Stomach (tissue), 9 donors: ENCODE results near the gene LRRC74B. TPM values are rescaled to one million over a fixed set of nuclear protein-coding genes. Genes with fewer than 3 reads are reported as not detected.
"Not testable (repeated sequence)": the region's sequence is repeated elsewhere in the genome, so short reads cannot be mapped to it uniquely, and the experiment has no call there.

ENCODE experiments used
- DNase-seq, 2 donors: peaks; one replicate each; pipeline versions ENCODE4 v3.0.0 to v3.0.0-alpha.2; 2013 to 2019
- H3K27ac ChIP-seq, 5 donors: fragments of 200-600 bp in 4 of 5; sonication (generic) in 4 of 5; one replicate each; pipeline ENCODE4 v1.5.1; 2013 to 2019; ENCODE audit warnings: mild to moderate bottlenecking in 1 of 5, moderate library complexity in 1 of 5
- H3K27me3 ChIP-seq, 3 donors: fragments of 200-600 bp; sonication (generic); one replicate each; pipeline ENCODE4 v1.5.1; 2017 to 2019; ENCODE audit warnings: mixed run types in 1 of 3
- H3K36me3 ChIP-seq, 4 donors: fragments of 200-600 bp; sonication (generic); 1 replicate in 3 of 4; 2 replicates in 1 of 4; pipeline ENCODE4 v1.5.1; 2016 to 2019
- H3K4me1 ChIP-seq, 4 donors: fragments of 200-600 bp; sonication (generic); one replicate each; pipeline ENCODE4 v1.5.1; 2016 to 2019
- H3K4me3 ChIP-seq, 4 donors: fragments of 200-600 bp; sonication (generic) in 3 of 4; one replicate each; pipeline ENCODE4 v1.5.1; 2016 to 2019; ENCODE audit warnings: mild to moderate bottlenecking in 1 of 4
- H3K9me3 ChIP-seq, 4 donors: fragments of 200-600 bp; sonication (generic); one replicate each; pipeline ENCODE4 v1.5.1; 2016 to 2019
- EP300 ChIP-seq: sonication (generic); formaldehyde crosslinking; IDR thresholded peaks from one replicate; pipeline ENCODE4 v1.6.1; 2017; ENCODE audit warnings: antibody characterized with exemption
- POLR2A ChIP-seq, 4 donors: fragments of 450-650 bp; IDR thresholded peaks; one replicate each; pipeline ENCODE4 v1.6.1; 2016; ENCODE audit warnings: antibody characterized with exemption in 4 of 4, control low read depth in 2 of 4, mild to moderate bottlenecking in 1 of 4, moderate library complexity in 1 of 4
- POLR2AphosphoS5 ChIP-seq, 3 donors: sonication (generic); formaldehyde crosslinking; IDR thresholded peaks; one replicate each; pipeline ENCODE4 v1.6.1; 2016; ENCODE audit warnings: antibody characterized with exemption in 3 of 3
- WGBS, 5 donors: extraction: QIAGEN DNeasy Blood & Tissue Kit in 3 of 5; methylation state at CpG; one replicate each; pipeline versions ENCODE4 v1.1.5 to v1.1.7; 2013 to 2018; 5-methylcytosine and 5-hydroxymethylcytosine counted together
- intact Hi-C: fragments of 100-400 bp; cut with DNase I; formaldehyde crosslinking; loops from one replicate; pipeline ENCODE4 v1.15.1; 2023; ENCODE audit warnings: low total_unique reads
- polyA plus RNA-seq, 3 donors: library from polyadenylated mRNA; stranded (reverse); fragments of 200-250 nt; gene quantifications; one replicate each; pipeline ENCODE4 v1.2.3, GENCODE V29; 2013
- total RNA-seq, 5 donors: library from RNA; depleted of rRNA; stranded (reverse); fragments of >200 nt; gene quantifications; one replicate each; pipeline versions ENCODE4 v1.1.0 to v1.2.3, GENCODE V29; 2014 to 2016
- TF ChIP-seq, protein P1 (sequence below), 7 experiments: fragments of 450-650 bp in 4 of 7; fragments of 200-600 bp in 3 of 7; sonication (generic) in 3 of 7; IDR thresholded peaks; one replicate each; pipeline ENCODE4 v1.5.1; 2016 to 2019; ENCODE audit warnings: antibody characterized with exemption in 7 of 7, control low read depth in 2 of 7, mild to moderate bottlenecking in 1 of 7
- donor health status: healthy with polysubstance abuse.
- donor health status: Bipolar disorder and iron deficiency.
- donor health status: healthy.

LRRC74B gene
- total and polyA plus RNA-seq, 8 donors, result not detected

DNA sequence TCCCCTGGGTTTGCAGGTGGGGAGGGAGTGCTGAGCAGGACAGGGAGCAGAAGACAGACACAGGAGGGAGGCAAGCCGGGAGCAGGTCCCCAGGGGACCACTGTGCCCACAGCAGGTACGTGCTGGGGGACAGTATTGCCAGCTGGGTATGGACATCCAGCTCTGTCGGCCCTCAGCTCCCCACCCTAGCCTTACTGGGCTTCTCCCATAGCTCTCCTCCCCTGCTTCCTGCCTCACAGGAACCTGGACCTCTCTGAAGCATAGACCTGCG, 9.8 kb downstream of the LRRC74B start:
- intact Hi-C loops, result no loop called here
- TF ChIP-seq, protein P1, sequence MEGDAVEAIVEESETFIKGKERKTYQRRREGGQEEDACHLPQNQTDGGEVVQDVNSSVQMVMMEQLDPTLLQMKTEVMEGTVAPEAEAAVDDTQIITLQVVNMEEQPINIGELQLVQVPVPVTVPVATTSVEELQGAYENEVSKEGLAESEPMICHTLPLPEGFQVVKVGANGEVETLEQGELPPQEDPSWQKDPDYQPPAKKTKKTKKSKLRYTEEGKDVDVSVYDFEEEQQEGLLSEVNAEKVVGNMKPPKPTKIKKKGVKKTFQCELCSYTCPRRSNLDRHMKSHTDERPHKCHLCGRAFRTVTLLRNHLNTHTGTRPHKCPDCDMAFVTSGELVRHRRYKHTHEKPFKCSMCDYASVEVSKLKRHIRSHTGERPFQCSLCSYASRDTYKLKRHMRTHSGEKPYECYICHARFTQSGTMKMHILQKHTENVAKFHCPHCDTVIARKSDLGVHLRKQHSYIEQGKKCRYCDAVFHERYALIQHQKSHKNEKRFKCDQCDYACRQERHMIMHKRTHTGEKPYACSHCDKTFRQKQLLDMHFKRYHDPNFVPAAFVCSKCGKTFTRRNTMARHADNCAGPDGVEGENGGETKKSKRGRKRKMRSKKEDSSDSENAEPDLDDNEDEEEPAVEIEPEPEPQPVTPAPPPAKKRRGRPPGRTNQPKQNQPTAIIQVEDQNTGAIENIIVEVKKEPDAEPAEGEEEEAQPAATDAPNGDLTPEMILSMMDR (IDR thresholded peaks at IDR 0.05), result no peak
- H3K27me3 ChIP-seq, result peaks cover 0 to 22% (median 4%) of the 10 kb centered on the region in 3 donors
- H3K36me3 ChIP-seq, result no peaks in the 10 kb centered on the region
- no peak overlapping the region for H3K4me3 ChIP-seq
- WGBS, 5 donors, result 44 to 66% (median 50%) methylated on average over 1 to 4 of the region's 4 CpGs
- no peak overlapping the region for H3K27ac ChIP-seq
- no peaks in the 10 kb centered on the region for H3K9me3 ChIP-seq
- H3K4me1 ChIP-seq, result no peaks in the 10 kb centered on the region
- DNase-seq, result no peak

DNA sequence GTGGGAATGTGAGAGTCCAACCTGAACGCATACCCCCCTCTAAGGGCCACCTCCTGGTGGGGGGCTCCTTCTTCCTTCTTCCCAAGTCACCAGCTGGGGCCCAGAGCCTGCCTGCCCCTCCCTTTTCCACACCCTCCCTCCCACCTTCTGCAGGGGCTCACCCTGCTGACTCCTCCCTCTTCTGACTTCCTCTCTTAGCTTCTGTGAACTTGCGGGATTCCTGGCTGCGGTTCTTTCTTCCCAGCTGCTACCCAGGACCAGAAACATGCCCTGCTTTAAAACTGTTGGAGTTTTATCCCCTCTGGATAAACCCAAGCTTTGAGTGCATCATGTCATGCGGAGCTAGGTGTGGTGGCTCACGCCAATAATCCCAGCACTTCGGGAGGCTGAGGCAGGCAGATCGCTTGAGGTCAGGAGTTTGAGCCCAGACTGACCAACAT, 10.2 kb downstream of the LRRC74B start:
- no peaks in the 10 kb centered on the region for H3K36me3 ChIP-seq
- TF ChIP-seq, protein P1 (IDR thresholded peaks at IDR 0.05), result no peak
- intact Hi-C loops, result no loop called here
- no peak overlapping the region for H3K4me3 ChIP-seq
- no peak overlapping the region for H3K27ac ChIP-seq
- no peaks in the 10 kb centered on the region for H3K9me3 ChIP-seq
- WGBS, 5 donors, result 43 to 52% (median 46%) methylated on average over 7 of the region's 7 CpGs
- no peaks in the 10 kb centered on the region for H3K4me1 ChIP-seq
- peaks cover 0 to 22% (median 4%) of the 10 kb centered on the region in 3 donors for H3K27me3 ChIP-seq
- no peak for DNase-seq

DNA sequence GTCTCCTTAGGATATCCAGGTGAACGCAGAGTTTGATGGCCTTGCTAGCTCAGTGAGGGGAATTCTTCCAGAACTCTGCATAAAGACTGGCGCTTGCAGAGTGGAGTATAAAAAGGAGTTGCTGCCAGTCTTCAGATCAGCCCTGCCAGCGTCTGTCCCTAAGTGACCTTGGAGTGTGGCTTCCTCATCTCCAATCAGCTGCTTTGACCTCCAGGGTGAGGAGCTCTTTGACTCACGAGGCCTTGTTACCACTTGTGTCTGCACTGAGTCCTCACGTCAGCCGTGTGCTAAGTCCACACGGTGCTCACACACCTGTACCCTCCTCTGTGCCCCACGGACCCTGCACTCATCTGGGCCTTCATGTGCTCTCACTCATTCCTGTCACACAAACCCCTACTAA, 14.6 kb downstream of the LRRC74B start:
- H3K4me1 ChIP-seq, intact Hi-C loops, H3K4me3 ChIP-seq, DNase-seq, H3K9me3 ChIP-seq, H3K36me3 ChIP-seq, H3K27ac ChIP-seq: not testable (repeated sequence)
- WGBS, 5 donors, result 70 to 85% (median 77%) methylated on average over 3 to 7 of the region's 8 CpGs
- H3K27me3 ChIP-seq, result peaks cover 0 to 11% (median 2%) of the 10 kb centered on the region in 3 donors

DNA sequence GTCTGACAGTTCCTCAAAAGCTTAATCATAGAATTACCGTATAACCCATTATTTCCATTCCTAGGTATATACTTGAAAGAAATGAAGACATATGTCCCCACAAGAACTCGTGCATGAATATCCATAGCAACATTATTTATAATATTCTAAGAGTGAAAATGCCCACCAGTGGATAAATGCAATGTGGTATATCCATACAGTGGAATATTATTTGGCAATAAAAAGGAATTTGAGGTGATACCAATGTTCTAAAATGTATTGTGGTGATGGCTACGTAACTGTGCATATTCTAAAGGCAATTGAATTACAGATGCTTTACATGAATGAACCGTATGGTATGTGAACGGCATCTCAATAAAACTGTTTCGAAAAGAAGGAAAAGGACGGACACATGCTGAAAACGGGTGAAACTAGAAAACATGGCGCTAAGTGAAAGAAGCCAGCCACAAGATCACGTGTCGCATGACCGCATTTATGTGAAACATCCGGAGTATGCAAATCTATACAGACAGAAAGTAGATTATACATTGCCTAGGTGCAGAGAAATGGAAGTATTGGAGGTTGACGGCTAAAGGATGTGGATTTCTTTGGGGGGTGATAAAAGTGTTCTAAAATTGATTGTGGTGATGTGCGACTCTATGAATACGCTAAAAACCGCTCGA, 16.0 kb downstream of the LRRC74B start:
- H3K9me3 ChIP-seq, H3K4me1 ChIP-seq, H3K27me3 ChIP-seq, H3K27ac ChIP-seq, DNase-seq, intact Hi-C loops, H3K4me3 ChIP-seq, H3K36me3 ChIP-seq: not testable (repeated sequence)
- WGBS, 5 donors, result 88 to 97% (median 94%) methylated on average over 13 to 18 of the region's 18 CpGs

DNA sequence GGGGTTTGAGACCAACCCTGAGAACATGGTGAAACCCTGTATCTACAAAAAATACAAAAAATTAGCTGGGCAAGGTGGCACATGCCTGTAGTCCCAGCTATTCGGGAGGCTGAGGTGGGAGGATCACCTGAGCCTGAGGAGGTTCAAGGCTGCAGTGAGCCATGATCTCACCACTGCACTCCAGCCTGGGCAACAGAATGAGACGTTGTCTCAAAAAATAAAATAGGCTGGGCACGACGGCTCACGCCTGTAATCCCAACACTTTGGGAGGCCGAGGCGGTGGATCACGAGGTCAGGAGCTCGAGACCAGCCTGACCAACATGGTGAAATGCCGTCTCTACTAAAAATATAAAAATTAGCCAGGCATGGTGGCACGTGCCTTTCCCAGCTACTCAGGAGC, 18.7 kb downstream of the LRRC74B start:
- WGBS, 5 donors, result 72 to 86% (median 81%) methylated on average over 9 to 11 of the region's 11 CpGs
- intact Hi-C loops, H3K27me3 ChIP-seq, H3K27ac ChIP-seq, H3K9me3 ChIP-seq, H3K4me1 ChIP-seq, H3K36me3 ChIP-seq, H3K4me3 ChIP-seq, DNase-seq: not testable (repeated sequence)

DNA sequence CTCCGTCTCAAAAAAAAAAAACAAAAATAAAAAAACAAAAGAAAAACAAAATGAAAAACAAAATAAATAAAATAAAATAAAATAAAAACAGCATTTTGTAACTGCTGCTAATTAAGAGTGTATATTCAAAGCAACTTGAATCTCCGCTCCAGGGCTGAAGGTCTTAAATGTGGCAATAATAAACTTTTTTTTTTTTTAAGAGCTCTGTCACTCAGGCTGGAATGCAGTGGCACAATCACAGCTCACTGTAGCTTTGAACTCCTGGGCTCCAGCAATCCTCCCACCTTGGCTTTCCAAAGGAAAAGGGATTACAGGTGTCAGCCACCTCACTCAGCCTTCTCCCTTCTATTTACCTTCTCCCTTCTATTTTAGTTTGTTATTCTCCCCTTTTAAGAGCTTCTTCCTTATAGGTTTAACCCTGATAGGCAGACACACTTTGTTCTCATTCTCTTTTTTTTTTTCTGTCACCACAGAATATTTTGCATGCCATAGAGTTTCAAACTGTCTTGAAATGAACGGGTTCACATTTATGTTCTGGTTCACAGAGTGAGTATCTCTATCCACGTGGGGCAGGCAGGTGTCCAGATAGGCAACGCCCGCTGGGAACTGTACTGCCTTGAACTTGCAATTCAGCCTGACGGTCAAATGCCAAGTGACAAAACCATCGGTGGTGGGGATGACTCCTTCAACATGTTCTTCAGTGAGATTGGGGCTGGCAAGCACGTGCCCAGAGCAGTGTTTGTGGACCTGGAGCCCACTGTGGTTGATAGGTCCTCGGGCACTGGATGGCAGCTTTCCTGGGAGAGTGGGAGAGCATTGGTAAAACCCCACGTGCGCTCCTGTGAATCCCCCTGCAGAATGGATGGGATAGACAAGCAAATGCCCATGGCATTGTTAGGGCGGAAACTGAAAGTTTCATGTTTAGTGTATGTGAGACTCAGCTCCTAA, 19.4 kb downstream of the LRRC74B start:
- no peaks in the 10 kb centered on the region for H3K9me3 ChIP-seq
- H3K27me3 ChIP-seq, result peaks cover 0 to 3% (median 0%) of the 10 kb centered on the region in 3 donors
- H3K27ac ChIP-seq, result no peak overlapping the region
- TF ChIP-seq, protein P1 (IDR thresholded peaks at IDR 0.05), result no peak
- no peak for TF ChIP-seq EP300
- no peak for TF ChIP-seq POLR2A (IDR thresholded peaks at IDR 0.05)
- no peak for TF ChIP-seq POLR2AphosphoS5 (IDR thresholded peaks at IDR 0.05)
- no peak for DNase-seq
- intact Hi-C loops, result no loop called here
- H3K4me3 ChIP-seq, result no peak overlapping the region
- 58 to 66% (median 62%) methylated on average over 11 to 13 of the region's 13 CpGs for WGBS, 5 donors
- no peaks in the 10 kb centered on the region for H3K4me1 ChIP-seq
- H3K36me3 ChIP-seq, result no peaks in the 10 kb centered on the region
